ENCODE data around the gene SNX19.

SNX19 gene

DNA sequence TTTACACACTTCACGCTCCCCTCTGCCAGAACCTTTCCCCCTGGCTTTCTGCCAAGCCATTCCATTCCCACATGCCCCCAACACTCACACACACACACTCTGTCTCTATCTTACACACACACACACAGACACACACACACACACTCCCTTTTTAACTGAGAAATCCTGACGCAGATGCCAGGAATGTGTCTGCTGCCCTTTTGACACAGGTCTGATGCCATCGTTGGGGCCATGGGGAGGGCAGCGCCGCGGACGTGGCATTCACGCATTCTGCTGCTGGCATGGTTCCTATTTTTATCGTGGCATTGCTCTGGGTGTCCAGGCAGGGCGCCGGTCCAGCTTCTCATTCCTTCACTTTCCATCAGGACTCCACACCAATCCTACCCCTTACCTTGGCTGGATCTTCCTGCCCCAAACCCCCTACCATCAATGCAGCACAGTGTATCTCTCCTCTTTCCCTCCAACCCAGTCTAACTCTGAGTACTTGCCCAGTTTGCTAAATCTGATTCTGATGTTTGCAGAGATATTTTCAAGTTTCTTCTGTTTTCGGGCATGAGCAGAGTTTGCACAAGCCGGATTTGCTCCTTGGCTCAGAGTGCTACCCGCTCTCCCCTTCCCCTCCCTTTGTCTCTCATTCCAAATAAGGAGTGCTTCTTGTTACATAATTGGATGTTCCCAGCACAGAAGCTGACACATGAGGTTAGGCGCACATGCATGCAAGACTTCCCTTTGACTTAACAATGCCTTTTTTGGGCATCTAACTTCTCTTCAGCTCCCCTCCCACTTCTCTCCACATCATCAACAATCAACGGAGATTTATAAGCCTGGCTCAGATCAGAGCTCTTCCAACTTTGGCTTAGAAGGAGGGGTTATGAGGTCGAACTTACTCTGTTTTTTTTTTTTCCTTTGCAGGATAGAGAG is 18.8 kb downstream of the SNX19 start:
- no peak for TF ChIP-seq CTCF (IDR thresholded peaks at IDR 0.05; ENCODE audit: control insufficient read depth, extremely low read depth, insufficient read depth)
- no peak overlapping the region for H3K4me3 ChIP-seq (ENCODE audit: low read depth, low read length)
- DNase-seq (ENCODE audit: low read depth) = peak; percentile 86

GRCh38 chr11:130894322-130895025 is 21.8 kb downstream of the SNX19 start:
- no peak overlapping the region for H3K4me3 ChIP-seq (ENCODE audit: low read depth, low read length)
- DNase-seq (ENCODE audit: low read depth) = peak; percentile 91
- peak; percentile 88 for TF ChIP-seq CTCF (IDR thresholded peaks at IDR 0.05; ENCODE audit: control insufficient read depth, extremely low read depth, insufficient read depth)

DNA sequence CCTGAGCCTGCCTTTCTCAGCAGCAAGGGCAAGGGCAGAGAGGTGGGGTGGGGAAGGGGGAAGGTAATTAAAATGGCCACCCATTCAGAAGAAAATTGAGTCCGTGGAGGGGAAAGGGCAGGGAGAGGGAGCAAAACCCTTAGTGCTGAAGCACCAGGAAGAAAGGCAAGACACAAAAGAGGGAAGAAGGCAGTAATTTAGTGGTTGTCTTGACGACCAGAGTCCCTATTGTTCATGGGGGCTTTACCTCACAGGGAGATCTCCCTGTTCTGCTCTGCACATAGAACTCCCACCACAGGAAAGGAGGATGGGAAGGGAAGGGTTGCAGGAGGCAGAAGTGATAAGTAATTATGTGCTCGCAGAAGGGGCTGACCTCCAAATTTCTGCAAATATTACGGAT is 23.4 kb downstream of the SNX19 start:
- H3K4me3 ChIP-seq (ENCODE audit: low read depth, low read length) = no peak overlapping the region
- DNase-seq (ENCODE audit: low read depth) = no peak
- TF ChIP-seq CTCF (IDR thresholded peaks at IDR 0.05; ENCODE audit: control insufficient read depth, extremely low read depth, insufficient read depth) = no peak

DNA sequence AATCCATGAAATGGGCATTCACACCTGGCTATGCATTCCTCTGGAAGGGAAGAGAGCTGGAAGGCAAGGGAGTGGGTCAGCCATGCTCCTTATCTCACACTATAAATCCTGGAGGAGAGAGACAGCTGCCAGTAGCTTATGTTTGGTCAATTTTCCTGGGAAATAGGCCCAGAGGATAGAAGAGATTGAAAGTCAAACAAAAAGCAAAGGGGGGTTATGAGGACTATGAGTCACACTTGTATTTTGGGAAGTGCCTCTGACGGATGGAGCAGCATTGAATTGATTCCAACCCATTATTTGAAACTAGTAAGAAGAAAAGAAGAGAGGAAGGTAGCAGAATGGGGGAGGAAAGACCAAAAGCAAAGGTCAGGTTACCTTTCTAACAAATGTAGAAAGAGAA is 25.0 kb downstream of the SNX19 start:
- no peak for DNase-seq (ENCODE audit: low read depth)
- TF ChIP-seq CTCF (IDR thresholded peaks at IDR 0.05; ENCODE audit: control insufficient read depth, extremely low read depth, insufficient read depth) = no peak
- no peak overlapping the region for H3K4me3 ChIP-seq (ENCODE audit: low read depth, low read length)

DNA sequence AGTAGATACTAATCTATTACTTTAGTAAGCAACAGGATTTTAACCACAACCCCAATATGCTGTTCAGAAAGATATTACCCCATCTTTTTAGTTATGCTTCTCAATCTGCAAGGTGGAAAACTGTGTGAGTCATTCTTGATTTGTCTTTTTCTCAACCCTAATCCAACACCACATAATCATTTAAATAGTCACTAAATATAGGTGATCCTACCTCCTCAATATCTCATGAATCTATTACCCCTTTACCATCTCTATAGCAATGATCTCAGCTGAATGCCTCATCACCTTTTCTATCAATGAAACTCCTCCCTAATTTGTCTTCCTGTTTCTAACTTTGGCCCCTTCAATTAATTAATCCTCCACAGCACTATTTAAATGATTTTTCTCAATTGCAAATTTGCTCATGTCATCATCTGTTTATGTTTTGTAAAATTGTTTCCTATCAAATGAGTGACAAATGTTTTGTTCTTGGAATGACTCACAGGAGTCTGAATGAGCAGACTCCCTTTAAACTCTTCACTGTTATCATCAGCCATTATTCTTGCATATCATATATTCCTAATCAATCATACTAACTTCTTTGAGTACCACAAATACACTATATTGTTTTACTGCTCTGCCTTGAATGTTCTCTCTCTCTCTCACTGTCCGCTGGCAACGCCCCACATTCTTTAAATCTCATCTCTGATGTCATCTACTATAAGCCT is 26.1 kb downstream of the SNX19 start:
- no peak overlapping the region for H3K4me3 ChIP-seq (ENCODE audit: low read depth, low read length)
- TF ChIP-seq CTCF (IDR thresholded peaks at IDR 0.05; ENCODE audit: control insufficient read depth, extremely low read depth, insufficient read depth) = no peak
- DNase-seq (ENCODE audit: low read depth) = no peak

- DNase-seq (ENCODE audit: low read depth) = no peak
- TF ChIP-seq CTCF (IDR thresholded peaks at IDR 0.05; ENCODE audit: control insufficient read depth, extremely low read depth, insufficient read depth) = no peak
- no peak overlapping the region for H3K4me3 ChIP-seq (ENCODE audit: low read depth, low read length)
These were observed 27.5 kb downstream of the SNX19 start for GRCh38 chr11:130888790-130889189.
